Measurements from ENCODE around the gene CDKN2AIP. TPM values are rescaled to one million over a fixed set of nuclear protein-coding genes. Genes with fewer than 3 reads are reported as not detected.

CDKN2AIP gene
- total and polyA plus RNA-seq, 4 donors: 17.1 to 27.5 (median 21.2) TPM

- 53% methylated on average over 3 of the region's 4 CpGs for WGBS (ENCODE audit: insufficient coverage)
- no peak overlapping the region for H3K4me3 ChIP-seq (ENCODE audit: low read depth, low read length)
- no peak overlapping the region for H3K27ac ChIP-seq (ENCODE audit: low read depth, low read length)
- peaks cover 13% of the 10 kb centered on the region for H3K4me1 ChIP-seq (ENCODE audit: control insufficient read depth, insufficient read depth, low read length)
- no peaks in the 10 kb centered on the region for H3K36me3 ChIP-seq (ENCODE audit: control insufficient read depth, insufficient read depth, low read length)
- H3K27me3 ChIP-seq (ENCODE audit: control insufficient read depth, insufficient read depth, low read length): no peaks in the 10 kb centered on the region
- H3K9me3 ChIP-seq (ENCODE audit: control insufficient read depth, insufficient read depth, low read length): no peaks in the 10 kb centered on the region
- no peak for DNase-seq (ENCODE audit: low read depth in 4 of 6, low spot score in 6 of 6)
Observed at GRCh38 chr4:183402771-183403170, 41.7 kb upstream of the CDKN2AIP start.

GRCh38 chr4:183403486-183403885, 41.0 kb upstream of the CDKN2AIP start:
- no peaks in the 10 kb centered on the region for H3K9me3 ChIP-seq (ENCODE audit: control insufficient read depth, insufficient read depth, low read length)
- H3K27ac ChIP-seq (ENCODE audit: low read depth, low read length): no peak overlapping the region
- peaks cover 10% of the 10 kb centered on the region for H3K4me1 ChIP-seq (ENCODE audit: control insufficient read depth, insufficient read depth, low read length)
- no peaks in the 10 kb centered on the region for H3K27me3 ChIP-seq (ENCODE audit: control insufficient read depth, insufficient read depth, low read length)
- no peak overlapping the region for H3K4me3 ChIP-seq (ENCODE audit: low read depth, low read length)
- 83% methylated on average over 5 of the region's 9 CpGs for WGBS (ENCODE audit: insufficient coverage)
- H3K36me3 ChIP-seq (ENCODE audit: control insufficient read depth, insufficient read depth, low read length): no peaks in the 10 kb centered on the region
- no peak for DNase-seq (ENCODE audit: low read depth in 4 of 6, low spot score in 6 of 6)

- DNase-seq (ENCODE audit: low read depth in 4 of 6, low spot score in 6 of 6): no peak
- no peak overlapping the region for H3K27ac ChIP-seq (ENCODE audit: low read depth, low read length)
- WGBS (ENCODE audit: insufficient coverage): 81% methylated on average over 4 of the region's 4 CpGs
Observed at GRCh38 chr4:183403961-183404360, 40.5 kb upstream of the CDKN2AIP start.

DNA sequence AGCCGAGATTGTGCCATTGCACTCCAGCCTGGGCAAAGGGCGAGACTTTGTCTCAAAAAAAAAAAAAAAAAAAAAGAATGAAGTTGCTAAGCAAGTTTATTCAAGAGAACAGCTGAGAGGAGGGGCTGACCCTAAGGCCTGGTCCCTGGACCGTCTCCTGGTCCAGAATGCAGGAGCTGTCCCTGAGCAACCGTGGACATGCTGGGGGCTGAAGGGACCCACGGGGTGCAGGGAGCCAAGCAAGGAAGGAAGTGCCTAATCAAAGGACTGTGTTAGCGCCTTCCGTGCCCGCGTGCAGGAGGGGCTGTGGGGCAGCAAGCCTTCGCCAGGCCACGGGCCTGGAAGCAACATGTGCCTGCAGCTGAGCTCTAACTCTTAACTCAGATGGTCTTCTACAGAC, 39.1 kb upstream of the CDKN2AIP start:
- H3K27me3 ChIP-seq (ENCODE audit: control insufficient read depth, insufficient read depth, low read length): no peaks in the 10 kb centered on the region
- H3K27ac ChIP-seq (ENCODE audit: low read depth, low read length): no peak overlapping the region
- WGBS (ENCODE audit: insufficient coverage): 78% methylated on average over 9 of the region's 11 CpGs
- no peaks in the 10 kb centered on the region for H3K36me3 ChIP-seq (ENCODE audit: control insufficient read depth, insufficient read depth, low read length)
- peaks cover 17% of the 10 kb centered on the region for H3K4me1 ChIP-seq (ENCODE audit: control insufficient read depth, insufficient read depth, low read length)
- no peaks in the 10 kb centered on the region for H3K9me3 ChIP-seq (ENCODE audit: control insufficient read depth, insufficient read depth, low read length)
- H3K4me3 ChIP-seq (ENCODE audit: low read depth, low read length): no peak overlapping the region
- no peak for DNase-seq (ENCODE audit: low read depth in 4 of 6, low spot score in 6 of 6)

More at GRCh38 chr4:183403961-183404360, 40.5 kb upstream of the CDKN2AIP start:
- H3K36me3 ChIP-seq (ENCODE audit: control insufficient read depth, insufficient read depth, low read length): no peaks in the 10 kb centered on the region
- no peak overlapping the region for H3K4me3 ChIP-seq (ENCODE audit: low read depth, low read length)
- peaks cover 11% of the 10 kb centered on the region for H3K4me1 ChIP-seq (ENCODE audit: control insufficient read depth, insufficient read depth, low read length)
- H3K9me3 ChIP-seq (ENCODE audit: control insufficient read depth, insufficient read depth, low read length): no peaks in the 10 kb centered on the region
- H3K27me3 ChIP-seq (ENCODE audit: control insufficient read depth, insufficient read depth, low read length): no peaks in the 10 kb centered on the region

GRCh38 chr4:183407128-183407585, 37.3 kb upstream of the CDKN2AIP start:
- Histone ChIP-seq H3K27ac (ENCODE audit: low read depth, low read length) (peak overlapping the region; percentile 52), H3K4me1 (ENCODE audit: control insufficient read depth, insufficient read depth, low read length) (peaks cover 19% of the 10 kb centered on the region), H3K27me3 (ENCODE audit: control insufficient read depth, insufficient read depth, low read length) (no peaks in the 10 kb centered on the region), H3K36me3 (ENCODE audit: control insufficient read depth, insufficient read depth, low read length) (no peaks in the 10 kb centered on the region), H3K9me3 (ENCODE audit: control insufficient read depth, insufficient read depth, low read length) (no peaks in the 10 kb centered on the region), H3K4me3 (ENCODE audit: low read depth, low read length) (peak overlapping the region; percentile 38)
- under 1% methylated on average over 32 of the region's 32 CpGs for WGBS (ENCODE audit: insufficient coverage)
- peak; percentile 73 to 97 (median 84) for DNase-seq (ENCODE audit: low read depth in 4 of 6, low spot score in 6 of 6)

DNA sequence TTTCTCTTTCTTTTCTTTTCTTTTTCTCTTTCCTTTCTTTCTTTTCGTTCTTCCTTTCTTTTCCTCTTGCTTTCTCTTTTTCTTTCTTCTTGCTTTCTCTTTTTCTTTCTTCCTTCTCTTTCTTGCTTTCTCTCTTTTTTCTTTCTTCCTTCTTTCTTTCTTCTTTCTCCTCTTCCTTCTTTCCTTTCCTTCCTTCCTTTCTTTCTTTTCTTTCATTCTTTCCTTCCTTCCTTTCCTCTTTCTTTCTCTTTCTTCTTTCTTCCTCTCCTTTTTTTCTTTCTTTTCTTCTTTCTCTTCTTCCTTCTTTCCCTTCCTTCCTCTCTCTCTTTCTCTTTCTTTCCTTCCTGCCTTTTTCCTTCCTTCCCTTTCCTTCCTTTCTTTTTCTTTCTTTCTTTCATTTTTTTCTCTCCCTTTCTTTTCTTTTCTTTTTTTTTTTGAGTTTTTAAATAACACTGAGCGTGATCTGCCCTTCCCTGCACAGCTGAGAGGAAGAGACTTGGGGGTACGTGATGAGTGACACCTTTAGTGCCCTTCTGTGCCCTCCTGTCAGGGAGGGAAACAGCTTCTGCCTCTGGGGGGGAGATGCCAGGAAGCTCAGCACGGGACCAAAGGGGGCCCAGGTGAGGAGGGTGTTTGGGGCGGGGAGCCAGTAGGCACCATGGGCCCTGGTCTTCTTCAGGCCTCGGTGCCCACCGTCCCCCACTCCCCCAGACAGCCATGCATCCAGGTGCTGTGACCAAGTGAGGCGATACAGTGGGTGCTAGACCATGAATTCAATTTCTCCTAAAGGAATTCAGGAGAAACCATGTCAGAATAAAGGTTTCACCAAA, 36.6 kb upstream of the CDKN2AIP start:
- no peaks in the 10 kb centered on the region for H3K27me3 ChIP-seq (ENCODE audit: control insufficient read depth, insufficient read depth, low read length)
- H3K4me3 ChIP-seq (ENCODE audit: low read depth, low read length): peak overlapping the region; percentile 38
- H3K36me3 ChIP-seq (ENCODE audit: control insufficient read depth, insufficient read depth, low read length): no peaks in the 10 kb centered on the region
- peak overlapping the region; percentile 49 for H3K27ac ChIP-seq (ENCODE audit: low read depth, low read length)
- 75% methylated on average over 7 of the region's 8 CpGs for WGBS (ENCODE audit: insufficient coverage)
- H3K4me1 ChIP-seq (ENCODE audit: control insufficient read depth, insufficient read depth, low read length): peaks cover 19% of the 10 kb centered on the region
- no peaks in the 10 kb centered on the region for H3K9me3 ChIP-seq (ENCODE audit: control insufficient read depth, insufficient read depth, low read length)
- peak in 1 of 6 donors; percentile 47 for DNase-seq (ENCODE audit: low read depth in 4 of 6, low spot score in 6 of 6)

GRCh38 chr4:183408796-183409195, 35.6 kb upstream of the CDKN2AIP start:
- peak in 1 of 6 donors; percentile 32 for DNase-seq (ENCODE audit: low read depth in 4 of 6, low spot score in 6 of 6)
- WGBS (ENCODE audit: insufficient coverage): 69% methylated on average over 3 of the region's 8 CpGs
- no peaks in the 10 kb centered on the region for H3K9me3 ChIP-seq (ENCODE audit: control insufficient read depth, insufficient read depth, low read length)
- H3K4me1 ChIP-seq (ENCODE audit: control insufficient read depth, insufficient read depth, low read length): peaks cover 19% of the 10 kb centered on the region
- no peaks in the 10 kb centered on the region for H3K27me3 ChIP-seq (ENCODE audit: control insufficient read depth, insufficient read depth, low read length)
- no peak overlapping the region for H3K4me3 ChIP-seq (ENCODE audit: low read depth, low read length)
- no peak overlapping the region for H3K27ac ChIP-seq (ENCODE audit: low read depth, low read length)
- no peaks in the 10 kb centered on the region for H3K36me3 ChIP-seq (ENCODE audit: control insufficient read depth, insufficient read depth, low read length)

DNA sequence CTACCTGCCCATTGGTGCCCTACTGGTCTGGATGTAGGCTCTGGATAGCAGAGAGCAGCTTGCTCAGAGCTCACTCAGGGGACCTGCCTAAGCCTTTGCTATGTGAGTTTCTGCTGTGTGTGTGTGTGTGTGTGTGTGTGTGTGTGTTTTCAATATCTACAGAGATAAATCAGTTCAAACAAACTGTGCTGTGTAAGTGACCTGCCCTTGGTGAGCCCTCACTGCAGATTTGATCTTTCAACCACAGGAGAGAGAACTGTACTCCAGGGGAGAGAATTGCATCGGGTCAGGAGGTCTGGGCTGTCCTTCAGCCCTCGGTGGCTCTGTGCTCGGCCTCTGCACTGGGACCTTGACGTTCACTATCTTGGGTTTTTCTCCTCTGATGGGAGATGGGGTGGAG, 35.0 kb upstream of the CDKN2AIP start:
- DNase-seq (ENCODE audit: low read depth in 4 of 6, low spot score in 6 of 6): peak in 1 of 6 donors; percentile 53
- no peaks in the 10 kb centered on the region for H3K27me3 ChIP-seq (ENCODE audit: control insufficient read depth, insufficient read depth, low read length)
- peaks cover 19% of the 10 kb centered on the region for H3K4me1 ChIP-seq (ENCODE audit: control insufficient read depth, insufficient read depth, low read length)
- H3K4me3 ChIP-seq (ENCODE audit: low read depth, low read length): no peak overlapping the region
- H3K36me3 ChIP-seq (ENCODE audit: control insufficient read depth, insufficient read depth, low read length): no peaks in the 10 kb centered on the region
- H3K9me3 ChIP-seq (ENCODE audit: control insufficient read depth, insufficient read depth, low read length): no peaks in the 10 kb centered on the region
- H3K27ac ChIP-seq (ENCODE audit: low read depth, low read length): no peak overlapping the region
- WGBS (ENCODE audit: insufficient coverage): 85% methylated on average over 3 of the region's 4 CpGs

DNA sequence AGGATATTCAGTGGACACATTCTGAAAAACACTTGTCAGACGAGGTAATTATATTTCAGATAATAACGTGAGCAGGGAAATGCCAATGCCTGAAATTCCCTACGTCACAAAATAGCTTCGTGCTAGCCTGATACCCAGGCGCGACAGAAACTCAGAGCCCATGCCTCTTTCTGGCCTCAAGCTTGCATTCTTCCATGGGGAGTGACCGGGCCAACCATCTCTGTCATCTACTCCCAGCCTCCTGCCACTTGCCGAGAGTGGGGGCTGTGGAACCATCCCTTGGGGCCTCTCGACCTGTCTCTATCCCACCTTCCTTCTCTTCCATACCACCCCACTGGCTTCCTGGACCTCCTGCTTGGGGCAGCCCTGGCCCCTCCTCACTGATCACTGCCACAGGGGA, 34.5 kb upstream of the CDKN2AIP start:
- 94% methylated on average over 9 of the region's 9 CpGs for WGBS (ENCODE audit: insufficient coverage)
- Histone ChIP-seq H3K4me1 (ENCODE audit: control insufficient read depth, insufficient read depth, low read length) (peaks cover 19% of the 10 kb centered on the region), H3K9me3 (ENCODE audit: control insufficient read depth, insufficient read depth, low read length) (no peaks in the 10 kb centered on the region), H3K36me3 (ENCODE audit: control insufficient read depth, insufficient read depth, low read length) (no peaks in the 10 kb centered on the region), H3K27ac (ENCODE audit: low read depth, low read length) (no peak overlapping the region), H3K27me3 (ENCODE audit: control insufficient read depth, insufficient read depth, low read length) (no peaks in the 10 kb centered on the region), H3K4me3 (ENCODE audit: low read depth, low read length) (no peak overlapping the region)
- no peak for DNase-seq (ENCODE audit: low read depth in 4 of 6, low spot score in 6 of 6)

GRCh38 chr4:183411291-183411861, 33.1 kb upstream of the CDKN2AIP start:
- no peaks in the 10 kb centered on the region for H3K9me3 ChIP-seq (ENCODE audit: control insufficient read depth, insufficient read depth, low read length)
- H3K4me3 ChIP-seq (ENCODE audit: low read depth, low read length): no peak overlapping the region
- H3K36me3 ChIP-seq (ENCODE audit: control insufficient read depth, insufficient read depth, low read length): no peaks in the 10 kb centered on the region
- H3K4me1 ChIP-seq (ENCODE audit: control insufficient read depth, insufficient read depth, low read length): peaks cover 19% of the 10 kb centered on the region
- no peak overlapping the region for H3K27ac ChIP-seq (ENCODE audit: low read depth, low read length)
- DNase-seq (ENCODE audit: low read depth in 4 of 6, low spot score in 6 of 6): no peak
- H3K27me3 ChIP-seq (ENCODE audit: control insufficient read depth, insufficient read depth, low read length): no peaks in the 10 kb centered on the region
- WGBS (ENCODE audit: insufficient coverage): 77% methylated on average over 9 of the region's 11 CpGs
